ENCODE results near the gene TOR2A.
"Not testable (repeated sequence)": the region's sequence is repeated elsewhere in the genome, so short reads cannot be mapped to it uniquely, and the experiment has no call there.

Gene TOR2A

DNA sequence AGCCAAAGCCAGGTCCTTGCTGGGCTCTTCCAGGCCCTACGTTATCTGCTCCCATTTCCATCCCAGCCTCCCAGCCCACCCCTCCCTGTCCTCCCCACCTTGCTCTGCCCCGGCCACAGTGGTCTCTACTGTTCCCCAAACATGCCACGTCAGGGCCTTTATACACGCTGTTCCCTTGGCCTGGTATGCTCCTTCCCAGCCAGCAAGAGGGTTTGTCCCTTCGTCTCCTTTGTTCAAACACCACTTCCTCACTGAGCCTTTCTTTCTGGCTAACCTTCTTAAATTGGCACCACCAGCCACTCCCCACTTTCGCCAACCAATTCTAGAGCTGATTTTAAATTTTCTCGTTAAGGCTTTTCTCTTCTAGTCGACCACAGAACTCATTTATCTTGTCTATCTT, 33.6 kb upstream of the TOR2A start:
- no peak for DNase-seq

DNA sequence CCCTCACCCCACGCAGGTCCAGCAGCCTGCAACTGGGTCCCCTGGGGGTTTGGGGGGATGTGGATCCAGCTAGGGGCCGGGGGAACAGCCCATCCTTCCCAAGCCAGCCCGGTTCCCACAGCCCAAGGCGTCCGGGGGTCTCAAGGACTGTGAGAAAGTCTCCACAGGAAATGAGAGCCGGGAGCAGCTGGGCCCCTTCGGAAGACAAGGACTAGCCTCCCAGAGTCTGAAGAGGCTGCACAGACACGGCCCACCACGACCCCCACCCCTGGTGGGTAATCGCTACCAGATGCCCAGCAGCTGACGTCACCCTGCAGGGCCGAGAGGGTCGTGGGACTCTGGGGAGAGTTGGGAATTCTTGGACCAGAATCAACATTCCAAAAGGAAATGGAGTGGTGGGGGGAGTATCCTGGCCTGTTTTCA, 32.8 kb upstream of the TOR2A start:
- DNase-seq = no peak

DNA sequence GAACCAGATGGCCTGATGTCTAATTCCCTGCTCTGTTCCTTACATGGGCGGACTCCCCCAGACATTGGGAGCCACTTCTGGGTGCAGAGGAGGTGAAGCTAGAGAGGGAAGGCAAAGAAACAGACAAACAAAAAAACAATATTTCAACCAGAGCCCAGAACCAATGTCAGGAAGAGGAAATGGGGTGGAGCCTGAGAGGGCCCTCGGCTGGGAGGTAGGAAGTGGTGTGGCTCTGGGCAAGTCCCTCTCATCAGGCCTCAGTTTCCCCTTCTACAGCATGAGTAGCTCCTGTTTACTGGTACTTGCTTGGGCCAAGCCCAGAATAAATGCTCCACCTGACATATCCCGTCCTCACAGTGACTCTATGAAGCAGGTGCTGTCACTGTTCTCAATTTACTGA, 32.3 kb upstream of the TOR2A start:
- no peak for DNase-seq

DNA sequence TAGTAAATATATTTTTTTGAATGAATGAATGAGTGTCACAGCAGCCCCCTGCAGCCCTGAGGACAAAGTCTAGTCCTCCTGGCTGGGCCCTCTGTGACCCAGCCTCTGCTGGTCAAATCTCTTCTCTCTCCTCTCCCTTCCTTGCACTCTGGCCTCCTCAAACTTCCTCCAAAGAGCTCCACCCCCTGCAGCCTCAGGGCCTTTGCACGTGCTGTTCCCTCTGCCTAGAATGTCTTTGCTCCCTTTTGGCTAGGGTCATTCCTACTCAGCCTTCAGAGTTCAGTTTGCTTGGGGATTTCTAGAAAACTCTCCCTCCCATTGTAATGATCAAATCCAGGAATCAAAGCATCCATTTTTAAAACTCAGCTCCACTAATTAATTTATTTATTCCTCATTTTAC, 30.3 kb upstream of the TOR2A start:
- DNase-seq = no peak

DNA sequence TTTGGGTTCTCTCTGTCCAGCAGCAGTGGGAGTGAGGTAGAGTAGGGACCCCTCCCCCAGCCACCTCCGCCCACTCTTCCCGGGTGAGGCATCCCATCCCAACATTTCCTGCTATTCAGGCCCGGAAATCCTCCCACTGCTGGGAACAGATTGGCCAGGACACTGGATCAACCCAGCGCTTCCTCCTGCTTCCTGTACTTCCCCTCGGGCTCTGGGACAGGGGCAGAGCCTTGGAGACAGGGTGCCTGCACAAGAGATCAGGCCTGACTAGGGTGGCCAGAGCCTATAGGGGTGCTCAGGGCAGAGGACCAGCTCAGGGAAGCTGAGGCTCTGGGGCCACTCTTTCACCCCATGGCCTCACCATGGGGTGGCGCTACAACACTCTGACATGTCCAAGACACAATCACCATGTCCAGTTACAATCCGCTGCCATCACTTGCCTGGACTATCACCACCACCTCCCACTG, 28.9 kb upstream of the TOR2A start:
- DNase-seq = no peak

DNA sequence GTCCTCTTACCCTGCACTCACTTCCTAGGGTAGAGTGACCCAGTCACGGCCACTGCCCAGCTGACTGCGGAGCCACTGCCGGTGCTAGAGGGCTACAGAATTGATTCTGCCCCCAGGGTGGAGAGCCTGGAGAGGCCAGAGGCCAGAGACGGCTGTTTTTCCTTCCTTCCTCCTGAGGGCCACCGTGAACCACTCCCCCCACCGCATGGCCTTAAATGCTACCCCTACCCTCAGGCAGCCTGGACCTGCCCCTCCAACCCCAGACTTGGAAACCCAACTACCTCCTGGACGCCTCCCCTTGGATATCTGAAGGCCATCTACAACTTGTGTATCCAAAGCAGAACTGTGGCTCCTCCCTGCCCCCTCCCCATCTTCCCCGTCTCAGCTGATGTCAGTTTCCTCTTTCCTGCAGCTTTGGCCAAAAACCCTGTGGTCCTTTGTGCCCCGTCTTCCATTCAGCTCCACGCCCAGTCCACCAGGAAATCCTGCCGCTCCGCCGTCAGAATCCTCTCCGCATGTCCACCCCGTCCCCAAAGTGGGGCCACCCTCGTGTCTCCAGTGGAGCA, 27.1 kb upstream of the TOR2A start:
- no peak for DNase-seq

DNA sequence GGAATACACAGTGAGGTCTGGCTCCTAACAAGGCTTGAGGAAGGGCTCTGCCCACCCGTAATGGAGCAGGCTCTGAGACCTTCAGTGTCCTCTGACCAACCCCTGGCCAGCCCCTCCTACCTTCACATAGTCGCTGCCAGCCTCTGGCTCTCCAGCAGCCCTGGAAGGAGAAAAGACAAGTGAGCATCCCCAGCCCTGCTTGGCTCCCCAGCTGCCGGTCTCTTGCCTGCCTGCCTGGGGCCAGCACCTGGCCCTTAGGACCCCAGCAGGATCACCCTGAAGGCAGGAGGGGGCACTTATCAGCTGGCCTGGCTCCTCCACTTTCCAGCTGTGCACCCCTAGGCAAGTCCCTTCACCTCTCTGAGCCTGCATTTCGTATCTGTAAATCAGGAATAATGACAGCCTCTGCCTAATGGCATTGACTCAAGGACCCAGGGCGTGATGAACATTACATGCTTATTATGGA, 26.4 kb upstream of the TOR2A start:
- no peak for DNase-seq

DNA sequence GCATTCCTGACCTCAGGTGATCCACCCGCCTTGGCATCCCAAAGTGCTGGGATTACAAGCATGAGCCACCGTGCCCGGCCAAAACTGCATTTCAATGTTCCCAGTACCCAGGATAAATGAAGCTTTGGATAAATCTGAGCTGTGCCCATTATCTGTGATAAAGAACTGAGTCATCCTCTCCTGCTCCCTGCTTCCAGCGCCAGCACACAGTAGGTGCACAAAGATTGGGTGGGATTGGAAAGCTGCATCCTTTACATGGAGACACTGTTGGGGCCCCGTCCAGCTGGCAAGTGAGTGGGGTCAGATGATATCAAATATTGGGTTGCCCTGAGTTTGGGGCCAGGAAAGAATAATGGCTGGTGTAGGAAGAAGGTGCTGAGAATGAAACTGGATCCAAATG, 26.0 kb upstream of the TOR2A start:
- no peak for DNase-seq

DNA sequence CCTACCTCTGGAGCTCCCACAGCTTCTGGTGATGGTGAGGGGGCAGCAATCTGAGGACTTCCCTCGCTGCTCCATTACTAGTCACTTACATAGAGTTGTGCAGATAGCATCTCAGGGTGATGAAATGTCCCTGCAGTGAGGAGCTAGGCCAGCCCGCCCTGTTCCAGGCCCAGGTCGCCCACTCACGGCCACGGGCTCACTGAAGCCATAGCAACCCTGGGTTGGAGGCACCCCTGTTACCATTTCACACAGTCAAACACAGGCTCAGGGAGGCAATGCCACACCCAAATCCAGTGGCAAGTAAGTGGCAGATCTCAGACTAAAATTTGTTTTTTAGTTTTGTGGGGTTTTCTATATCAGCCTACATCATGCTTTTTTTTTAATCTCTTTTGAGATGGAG, 23.7 kb upstream of the TOR2A start:
- no peak for DNase-seq

DNA sequence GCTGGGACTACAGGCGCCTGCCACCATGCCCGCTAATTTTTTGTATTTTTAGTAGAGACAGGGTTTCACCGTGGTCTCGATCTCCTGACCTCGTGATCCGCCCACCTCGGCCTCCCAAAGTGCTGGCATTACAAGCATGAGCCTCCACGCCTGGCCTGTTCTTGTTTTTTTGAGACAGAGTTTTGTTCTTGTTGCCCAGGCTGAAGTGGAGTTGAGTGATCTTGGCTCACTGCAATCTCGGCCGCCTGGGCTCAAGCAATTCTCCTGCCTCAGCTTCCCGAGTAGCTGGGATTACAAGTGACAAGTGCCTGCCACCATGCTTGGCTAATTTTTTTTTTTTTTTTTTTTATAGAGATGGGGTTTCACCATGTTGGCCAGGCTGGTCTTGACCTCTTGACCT, 21.7 kb upstream of the TOR2A start:
- not testable (repeated sequence) for DNase-seq

DNA sequence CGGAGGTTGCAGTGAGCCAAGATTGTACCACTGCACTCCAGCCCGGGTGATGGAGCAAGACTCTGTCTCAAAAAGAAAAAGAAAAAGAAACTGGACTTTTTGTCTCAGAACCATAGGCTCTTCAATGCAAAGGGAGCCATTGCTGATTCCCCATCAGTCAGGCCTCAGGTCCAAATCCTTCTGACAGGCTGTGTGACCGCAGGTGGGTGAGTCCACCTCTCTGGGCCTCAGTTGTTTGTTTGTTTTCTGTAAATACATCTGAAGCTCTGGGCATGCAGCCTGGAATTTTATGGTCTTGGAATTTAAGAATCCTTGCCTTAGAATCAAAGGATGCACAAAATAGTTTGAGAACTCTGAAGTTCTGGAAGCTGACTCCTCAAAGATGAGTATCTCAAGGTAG, 21.1 kb upstream of the TOR2A start:
- DNase-seq = no peak

DNA sequence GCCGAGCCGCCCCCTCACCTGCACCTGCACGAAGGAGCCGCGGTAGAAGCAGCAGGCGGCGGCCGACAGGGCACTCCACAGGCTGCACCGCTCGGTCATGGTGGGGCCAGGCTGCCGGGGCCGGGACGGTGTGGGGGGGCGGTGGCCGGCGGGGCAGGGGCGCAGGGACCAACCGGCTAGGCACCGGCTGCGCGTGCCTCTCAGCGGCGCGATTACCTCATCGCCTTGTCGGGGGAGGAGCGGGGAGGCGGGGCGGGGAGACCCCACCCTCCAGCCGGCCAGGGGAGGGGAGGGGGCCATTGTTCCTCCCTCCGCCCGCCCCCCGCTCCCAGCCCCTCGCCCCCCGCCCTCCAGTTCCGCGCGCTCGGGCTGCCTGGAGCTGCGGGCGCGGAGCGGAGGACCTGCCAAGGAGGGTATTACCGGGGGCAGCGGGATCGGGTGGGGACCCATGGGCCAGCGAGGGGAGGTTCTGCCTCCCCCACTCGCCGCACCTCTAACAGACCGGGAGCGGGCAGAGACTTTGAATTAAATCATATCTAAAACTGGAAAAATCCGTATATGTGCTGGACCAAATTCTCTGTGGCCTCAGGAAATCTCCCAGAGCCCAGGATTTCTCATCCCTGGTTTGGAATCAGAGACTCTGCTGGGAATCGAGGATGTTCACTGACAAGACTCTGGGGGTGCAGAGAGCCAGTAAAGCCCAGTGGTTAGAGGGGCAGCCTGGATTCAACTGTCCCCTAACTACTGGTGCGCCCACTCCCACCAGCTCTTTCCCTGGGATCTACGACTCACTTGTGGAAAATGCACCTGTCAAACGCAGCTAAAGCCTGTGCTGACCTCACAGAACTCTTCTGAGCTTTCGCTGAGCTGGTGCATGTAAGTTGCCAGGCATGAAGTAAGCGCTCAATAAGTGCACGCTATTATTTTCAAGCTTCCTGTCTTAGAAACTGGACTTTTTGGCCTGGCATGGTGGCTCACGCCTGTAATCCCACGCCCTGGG, 20.3 kb upstream of the TOR2A start:
- no peak for DNase-seq

DNA sequence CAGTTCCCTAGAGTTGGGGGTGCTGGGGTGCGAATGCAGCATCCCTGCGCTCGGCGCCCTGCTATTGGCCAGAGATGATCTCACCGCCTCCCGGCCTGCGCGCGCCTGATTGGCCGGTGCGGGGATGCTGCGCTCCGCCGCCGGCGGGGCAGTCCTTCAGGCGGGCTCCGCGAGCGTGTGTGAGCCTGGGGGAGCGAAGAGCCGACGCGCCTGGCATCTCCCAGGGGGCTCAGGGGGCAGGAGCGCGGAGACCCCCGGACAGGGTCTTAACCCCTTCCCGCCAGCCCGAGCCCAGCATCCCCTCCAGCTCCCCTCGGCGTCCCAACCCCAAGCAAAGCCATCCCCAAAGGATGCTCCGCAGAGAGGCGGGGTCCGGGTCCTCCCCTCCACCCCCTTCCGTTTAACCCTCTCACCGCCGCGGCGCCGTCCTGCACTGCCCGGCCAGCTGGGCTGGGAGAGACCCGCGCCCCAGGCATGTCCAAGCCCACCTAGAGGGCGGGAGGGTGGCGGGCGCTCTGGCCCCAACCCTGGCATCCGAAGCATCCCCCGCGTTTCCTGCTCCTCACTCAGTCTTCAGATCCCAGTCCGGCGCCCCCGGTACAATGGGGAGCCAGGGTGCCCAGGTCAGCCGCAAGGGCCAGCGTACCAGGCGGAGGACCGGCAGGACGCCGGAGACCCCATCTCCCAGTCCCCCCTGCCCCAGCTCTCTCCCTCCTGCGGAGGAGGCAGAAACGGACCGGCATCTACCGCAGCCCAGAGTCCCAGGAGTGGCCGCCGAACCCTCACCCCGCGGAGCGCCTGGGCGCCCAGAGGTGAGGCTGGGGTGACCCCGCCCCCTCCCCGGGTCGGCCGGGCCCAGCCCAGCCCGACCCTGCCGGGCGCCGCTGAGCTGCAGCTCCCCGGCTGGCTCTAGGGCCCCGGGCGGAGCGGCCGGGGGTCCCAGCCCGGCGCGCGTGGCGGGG, 19.3 kb upstream of the TOR2A start:
- DNase-seq = peak; percentile 22

DNA sequence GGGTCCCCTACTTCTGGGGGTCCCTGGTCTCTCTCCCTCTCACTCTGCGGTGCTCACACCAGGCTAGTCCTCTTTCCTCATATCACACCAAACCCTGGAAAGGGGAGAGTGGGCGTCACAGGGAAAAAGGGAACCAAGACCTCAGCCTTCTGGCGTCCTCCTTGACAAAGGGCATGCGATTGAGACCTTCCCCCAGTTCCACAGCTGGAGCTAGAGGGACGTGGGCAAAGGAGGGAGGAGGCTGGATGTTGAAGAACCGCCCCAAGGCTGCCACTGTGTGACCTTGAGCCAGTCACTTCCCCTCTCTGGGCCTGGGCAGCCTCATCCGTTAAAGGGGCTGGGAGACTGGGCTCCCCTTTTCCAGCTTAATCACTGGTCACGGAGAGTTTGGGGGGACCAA, 18.5 kb upstream of the TOR2A start:
- no peak for DNase-seq

DNA sequence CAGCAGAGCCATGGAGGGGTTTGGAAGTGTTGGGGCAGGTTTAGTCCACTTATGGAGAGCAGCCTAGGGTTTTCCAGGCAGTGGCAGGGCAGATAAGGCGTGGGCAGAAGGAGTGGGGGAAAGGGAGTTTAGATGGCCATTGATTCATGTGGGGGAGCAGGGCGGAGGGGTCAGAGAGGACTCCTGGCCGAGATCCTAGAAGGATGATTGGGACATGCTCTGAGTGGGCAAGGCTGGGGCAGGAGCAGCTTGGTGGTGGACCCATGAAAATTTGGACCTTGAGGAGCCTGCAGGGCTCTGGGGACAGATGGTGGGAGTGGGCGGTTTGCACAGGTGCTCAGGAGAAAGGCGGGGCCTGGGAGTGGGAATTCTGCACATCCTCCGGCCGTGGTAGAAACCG, 18.1 kb upstream of the TOR2A start:
- no peak for DNase-seq

DNA sequence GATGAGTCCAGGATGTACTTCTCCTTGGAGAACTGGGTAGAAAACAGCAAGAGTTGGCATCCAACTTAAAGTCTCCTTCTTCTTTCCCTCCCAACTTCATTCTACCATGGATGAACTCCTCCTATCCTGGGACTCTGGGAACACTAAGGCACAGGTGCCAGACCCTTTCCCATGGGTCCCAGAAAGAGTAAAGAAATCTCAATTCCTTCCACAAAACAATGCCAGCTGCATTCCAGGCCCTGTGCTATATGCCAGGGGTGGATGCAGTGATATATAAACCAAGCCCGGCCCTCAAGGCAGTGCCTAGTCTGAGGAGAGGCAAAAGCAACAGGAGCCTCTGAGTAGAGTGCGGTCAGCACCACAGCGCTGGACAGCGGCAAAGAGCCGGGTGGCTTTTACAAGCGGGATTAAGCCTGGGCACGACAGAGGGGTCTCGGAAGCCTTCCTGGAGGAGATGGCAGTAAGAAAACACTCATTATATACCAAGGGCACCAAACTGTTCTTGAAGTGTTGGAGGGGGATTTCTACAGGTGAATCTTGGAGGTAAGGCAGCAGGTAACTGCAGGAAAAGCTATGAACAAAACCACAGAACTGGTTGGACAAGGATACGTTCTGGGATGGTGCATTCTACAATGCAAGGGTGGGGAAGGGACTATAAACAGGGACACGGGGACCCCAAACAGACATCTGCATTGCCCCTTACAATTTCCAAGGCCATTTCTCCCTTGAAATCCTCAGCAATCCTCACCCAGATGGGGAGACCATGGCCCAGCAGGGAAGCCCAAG, 16.4 kb upstream of the TOR2A start:
- DNase-seq = no peak

DNA sequence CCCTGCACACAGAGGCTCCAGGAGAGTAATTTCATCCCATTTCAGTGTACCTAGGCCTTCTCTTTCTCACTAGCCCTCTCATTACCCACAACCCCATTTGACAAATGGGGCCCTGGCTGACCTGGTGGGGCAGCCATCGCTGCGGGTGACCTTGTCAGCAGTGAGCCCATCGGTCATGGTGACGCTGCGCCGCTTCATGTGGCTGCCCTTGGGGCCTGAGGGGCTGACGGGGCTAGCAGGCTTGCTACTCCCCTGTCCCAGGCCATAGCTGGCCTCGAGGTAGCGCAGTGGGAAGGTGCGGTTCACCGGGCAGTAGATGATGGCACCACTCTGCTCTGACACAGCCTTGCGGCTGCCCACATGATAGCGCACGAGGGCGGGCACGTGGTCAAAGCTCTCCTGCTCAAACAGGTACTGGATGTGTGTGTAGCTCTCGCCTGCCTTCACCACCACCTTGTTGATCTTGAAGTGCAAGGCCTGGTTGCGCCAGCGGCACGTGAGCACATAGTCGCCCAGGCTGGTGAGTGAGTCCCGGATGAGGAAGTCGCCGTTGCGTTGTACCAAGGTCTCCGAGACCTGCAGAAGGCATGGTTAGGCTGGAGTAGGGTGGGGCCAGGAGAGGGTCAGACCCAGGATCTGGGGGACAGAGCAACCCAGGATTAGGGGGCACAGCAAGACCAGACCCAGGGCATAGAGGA, 14.1 kb upstream of the TOR2A start:
- no peak for DNase-seq

DNA sequence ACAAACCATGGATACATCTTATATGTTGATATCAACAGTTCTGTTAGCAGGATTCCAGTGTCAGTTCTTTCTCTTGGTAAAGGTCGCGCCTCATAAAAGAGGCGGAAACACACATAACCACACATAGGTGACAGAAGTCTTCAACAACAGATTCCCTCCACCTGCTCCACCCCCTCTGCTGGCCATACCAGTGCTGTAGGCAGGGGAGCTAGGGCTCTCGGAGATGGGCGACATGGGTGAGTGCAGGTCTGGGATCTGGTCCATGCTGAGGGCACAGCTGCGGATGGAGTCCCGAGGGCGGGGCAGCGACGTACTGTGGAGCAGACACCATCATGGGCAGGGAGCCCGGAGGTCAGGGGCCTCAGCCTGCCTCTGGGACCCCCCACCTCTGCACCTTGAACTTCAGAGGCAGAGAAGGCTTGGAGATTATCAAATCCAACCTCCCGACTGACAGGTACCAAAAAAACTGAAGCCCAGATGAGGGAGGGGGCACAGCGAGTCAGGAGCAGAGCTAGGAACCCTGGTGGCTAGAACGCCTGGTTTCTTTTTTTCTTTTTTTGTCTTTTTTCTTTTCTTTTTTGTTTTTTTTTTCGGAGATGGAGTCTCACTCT, 12.0 kb upstream of the TOR2A start:
- no peak for DNase-seq

DNA sequence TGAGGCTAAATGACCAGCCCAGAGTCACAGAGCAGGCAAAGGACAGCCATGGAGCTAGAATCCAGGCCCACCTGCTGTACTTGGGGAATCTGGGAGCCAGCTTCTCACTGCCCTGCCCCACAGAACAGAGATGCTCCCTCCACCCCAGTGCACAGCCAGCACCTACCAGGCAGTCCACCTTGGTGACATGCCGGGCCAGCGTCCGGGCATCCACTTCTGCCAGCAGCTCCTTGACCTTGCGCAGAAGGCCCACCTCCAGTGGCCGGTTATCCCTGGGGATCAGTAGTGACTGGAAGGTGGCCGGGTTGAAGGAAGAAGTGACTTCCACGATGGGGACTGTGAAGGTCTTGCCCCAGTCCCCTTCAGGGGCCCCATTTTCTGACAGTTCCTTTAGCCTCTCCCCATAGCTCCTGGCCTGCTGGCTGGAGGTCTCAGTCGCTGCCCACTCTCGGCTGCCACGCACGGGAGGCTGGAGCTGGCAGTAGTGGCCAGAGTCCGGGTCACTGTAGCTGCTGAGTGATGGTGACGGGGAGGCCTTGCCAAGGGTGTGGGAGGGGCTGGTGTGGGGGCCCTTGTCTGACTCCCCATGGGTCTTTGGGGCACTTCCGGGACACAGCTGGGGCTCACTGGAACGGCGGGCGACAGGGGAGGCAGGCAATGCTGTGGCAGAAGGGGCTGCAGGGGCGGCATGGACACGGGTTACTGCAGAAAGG, 9.5 kb upstream of the TOR2A start:
- DNase-seq = no peak

DNA sequence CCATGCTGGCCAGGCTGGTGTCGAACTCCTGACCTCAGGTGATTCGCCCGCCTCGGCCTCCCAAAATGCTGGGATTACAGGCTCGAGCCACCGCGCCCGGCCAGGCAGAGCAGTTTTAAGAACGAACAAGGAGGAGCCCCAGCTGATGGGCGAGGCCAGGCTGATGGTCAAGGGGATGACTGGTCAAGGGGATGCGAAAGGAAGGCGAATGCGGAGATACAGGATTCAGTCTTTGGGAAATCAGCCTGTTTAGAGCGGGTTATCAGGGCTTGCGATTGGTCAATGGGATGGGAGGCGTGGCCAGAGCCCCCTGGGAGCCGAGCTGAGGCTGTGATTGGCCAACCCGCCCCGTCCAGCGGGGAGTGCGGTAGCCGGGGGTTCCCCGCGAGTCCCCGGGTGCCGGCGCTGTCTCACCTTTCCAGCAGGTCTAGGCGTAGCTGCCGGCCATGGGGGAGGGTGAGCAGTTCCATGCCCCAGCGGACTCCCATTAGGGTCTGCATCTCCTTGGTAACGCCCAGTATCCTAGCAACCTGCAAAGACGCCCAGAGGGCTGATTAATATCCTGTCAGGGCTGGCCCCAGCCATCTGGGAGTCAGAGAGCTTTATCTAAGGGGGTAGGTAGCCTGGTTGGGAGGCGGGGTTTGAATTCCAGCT, 7.5 kb upstream of the TOR2A start:
- no peak for DNase-seq

Measured in HCEC 1CT (cell line).